ENCODE results near the gene PACS1. TPM values are rescaled to one million over a fixed set of nuclear protein-coding genes. Genes with fewer than 3 reads are reported as not detected.

PACS1 gene
- polyA plus RNA-seq, 1 of the 3 experiments (the other 2 are of a cell fraction), result 37.3 TPM

GRCh38 chr11:66119348-66120133 is 49.5 kb downstream of the PACS1 start:
- DNase-seq, result peak; percentile 61
- peaks cover 85% of the 10 kb centered on the region for H3K79me2 ChIP-seq (ENCODE audit: insufficient read depth)
- H2AFZ ChIP-seq (ENCODE audit: low read depth), result no peak overlapping the region

More at GRCh38 chr11:66119348-66120133, 49.5 kb downstream of the PACS1 start:
- Histone ChIP-seq H3K9ac (peak overlapping the region; percentile 64), H4K20me1 (ENCODE audit: insufficient read depth) (no peaks in the 10 kb centered on the region), H3K36me3 (replicated peaks in 1 of 2; ENCODE audit: control insufficient read depth in 1 of 2, insufficient read depth in 2 of 2, low read length in 1 of 2) (no peaks in the 10 kb centered on the region), H3K4me3 (ENCODE audit: low read depth in 2 of 2, low read length in 1 of 2) (no peak overlapping the region; a peak in 1 of 4 replicates), H3K9me3 (no peaks in the 10 kb centered on the region), H3K27me3 (ENCODE audit: insufficient read depth) (no peaks in the 10 kb centered on the region), H3K9me2 (no peaks in the 10 kb centered on the region), H3K4me2 (peak overlapping the region; percentile 68), H3K27ac (ENCODE audit: low read depth in 2 of 2, low read length in 1 of 2) (peak overlapping the region; percentile 98 to 99), H3F3A (replicated peaks; ENCODE audit: insufficient read depth) (peaks cover 56% of the 10 kb centered on the region), H3K4me1 (ENCODE audit: control insufficient read depth in 1 of 2, insufficient read depth in 2 of 2, low read depth in 1 of 2, low read length in 1 of 2) (peaks cover 49 to 66% of the 10 kb centered on the region in 2 experiments)
- POLR2A ChIA-PET, result interaction anchor here (0.8 to 1.6 kb wide), 3 partner anchors 9 to 68 kb away, joined by 3 to 4 read pairs (median 3); partner anchors contain the start of gene SF3B2
- CTCF ChIA-PET, result interaction anchor here (0.8 to 3.3 kb wide), 9 partner anchors 9 to 102 kb away, joined by 3 to 22 read pairs (median 3); no protein-coding TSS in a partner anchor
- peak; percentile 58; the same call in 1 of the 2 replicates for TF ChIP-seq NFIC (IDR thresholded peaks at IDR 0.05; ENCODE audit: borderline replicate concordance)
- TF ChIP-seq GABPA (IDR thresholded peaks at IDR 0.05; ENCODE audit: low read depth), result 0 out of 2 replicates have a peak, but pooled peaks have one; percentile 36
- TF ChIP-seq USF1 (IDR thresholded peaks at IDR 0.05; ENCODE audit: borderline replicate concordance, low read depth), result no peak
- no peak for TF ChIP-seq SMC3 (IDR thresholded peaks at IDR 0.05; ENCODE audit: low read depth, low read length)
- TF ChIP-seq TAF1 (IDR thresholded peaks at IDR 0.05; ENCODE audit: borderline replicate concordance, low read depth, low read length), result no peak
- peak; percentile 44; the same call in 1 of the 2 replicates for TF ChIP-seq MAX (IDR thresholded peaks at IDR 0.05; ENCODE audit: low read depth)
- peak; percentile 66 for TF ChIP-seq CHD2 (IDR thresholded peaks at IDR 0.05; ENCODE audit: low read length, partially characterized antibody)
- peak; percentile 63; the same call in 1 of the 2 replicates for TF ChIP-seq RXRA (IDR thresholded peaks at IDR 0.05; ENCODE audit: borderline replicate concordance, low read depth)
- peak; percentile 65 for TF ChIP-seq JUND (IDR thresholded peaks at IDR 0.05)
- no peak for TF ChIP-seq IRF3 (IDR thresholded peaks at IDR 0.05; ENCODE audit: low read depth, low read length)
- peak; percentile 89 for TF ChIP-seq TEAD4 (IDR thresholded peaks at IDR 0.05; ENCODE audit: borderline replicate concordance, insufficient read depth)
- peak; percentile 78 to 86 for TF ChIP-seq EP300 (IDR thresholded peaks at IDR 0.05; ENCODE audit: borderline replicate concordance in 1 of 2, low read depth in 1 of 2, low read length in 1 of 2)
- peak; percentile 74 for TF ChIP-seq POLR2AphosphoS5 (IDR thresholded peaks at IDR 0.05; ENCODE audit: low read depth, low read length)
- TF ChIP-seq MEF2A (IDR thresholded peaks at IDR 0.05; ENCODE audit: borderline replicate concordance, low read depth), result peak; percentile 56; the same call in 1 of the 2 replicates
- TF ChIP-seq PBX3 (IDR thresholded peaks at IDR 0.05), result peak; percentile 46; the same call in 1 of the 2 replicates
- TF ChIP-seq RCOR1 (IDR thresholded peaks at IDR 0.05; ENCODE audit: low read length), result peak; percentile 95
- peak; percentile 43; the same call in 1 of the 2 replicates for TF ChIP-seq FOSL2 (IDR thresholded peaks at IDR 0.05; ENCODE audit: borderline replicate concordance, low read depth)
- TF ChIP-seq, protein P1, sequence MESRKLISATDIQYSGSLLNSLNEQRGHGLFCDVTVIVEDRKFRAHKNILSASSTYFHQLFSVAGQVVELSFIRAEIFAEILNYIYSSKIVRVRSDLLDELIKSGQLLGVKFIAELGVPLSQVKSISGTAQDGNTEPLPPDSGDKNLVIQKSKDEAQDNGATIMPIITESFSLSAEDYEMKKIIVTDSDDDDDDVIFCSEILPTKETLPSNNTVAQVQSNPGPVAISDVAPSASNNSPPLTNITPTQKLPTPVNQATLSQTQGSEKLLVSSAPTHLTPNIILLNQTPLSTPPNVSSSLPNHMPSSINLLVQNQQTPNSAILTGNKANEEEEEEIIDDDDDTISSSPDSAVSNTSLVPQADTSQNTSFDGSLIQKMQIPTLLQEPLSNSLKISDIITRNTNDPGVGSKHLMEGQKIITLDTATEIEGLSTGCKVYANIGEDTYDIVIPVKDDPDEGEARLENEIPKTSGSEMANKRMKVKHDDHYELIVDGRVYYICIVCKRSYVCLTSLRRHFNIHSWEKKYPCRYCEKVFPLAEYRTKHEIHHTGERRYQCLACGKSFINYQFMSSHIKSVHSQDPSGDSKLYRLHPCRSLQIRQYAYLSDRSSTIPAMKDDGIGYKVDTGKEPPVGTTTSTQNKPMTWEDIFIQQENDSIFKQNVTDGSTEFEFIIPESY (IDR thresholded peaks at IDR 0.05; ENCODE audit: borderline replicate concordance, low read depth), result peak; percentile 27; the same call in 1 of the 2 replicates
- no peak for TF ChIP-seq CTCF (IDR thresholded peaks at IDR 0.05)
- TF ChIP-seq TCF12 (IDR thresholded peaks at IDR 0.05), result peak; percentile 95
- TF ChIP-seq GATA2 (CRISPR knock-in tag; IDR thresholded peaks at IDR 0.05), result peak; percentile 70
- under 1% methylated on average over 5 of the region's 5 CpGs for WGBS (ENCODE audit: low lambda C conversion rate)

Measured in SK-N-SH (cell line).